Subcutaneous adipose tissue (tissue), 4 donors: ENCODE measurements around the gene DPEP1. TPM values are rescaled to one million over a fixed set of nuclear protein-coding genes. Genes with fewer than 3 reads are reported as not detected.

ENCODE experiments used
- CTCF ChIP-seq: fragments of 450-650 bp; IDR thresholded peaks from one replicate; pipeline ENCODE4 v1.5.1; 2016; ENCODE audit warnings: low read depth, mild to moderate bottlenecking, control low read depth, antibody characterized with exemption, moderate library complexity
- total RNA-seq, 4 donors: library from RNA; depleted of rRNA; stranded (reverse); fragments of >200 nt; gene quantifications; one replicate each; pipeline ENCODE4 v1.1.0, GENCODE V29; 2016

The DPEP1 gene
- total RNA-seq, 4 donors from 2014 or later = 2.3 TPM; not detected in 3

DNA sequence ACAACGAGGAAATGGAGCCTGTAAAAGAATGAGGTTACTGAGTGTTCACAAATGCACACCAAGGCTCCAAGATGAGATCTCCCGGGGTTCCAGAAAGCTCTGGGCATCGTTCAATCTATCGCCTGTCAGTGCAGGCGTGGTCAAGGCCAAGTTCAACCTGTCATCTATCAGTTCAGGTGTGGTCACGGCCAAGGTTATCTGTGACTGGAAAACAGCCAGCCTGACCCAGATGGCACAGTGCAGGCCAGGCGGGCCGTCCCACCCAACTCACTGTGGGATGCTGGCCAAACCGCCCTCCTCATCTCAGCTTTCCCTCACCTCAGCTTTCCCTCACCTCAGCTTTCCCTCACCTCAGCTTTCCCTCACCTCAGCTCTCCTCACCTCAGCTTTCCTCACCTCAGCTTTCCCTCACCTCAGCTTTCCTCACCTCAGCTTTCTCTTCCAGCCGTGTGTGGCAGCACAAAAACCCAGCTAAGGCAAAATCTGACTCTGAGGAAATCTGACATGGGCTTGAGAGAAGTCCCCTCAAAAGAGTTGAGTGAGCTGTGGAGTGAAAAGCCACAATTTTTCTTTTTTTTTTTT lies 41.7 kb downstream of the DPEP1 start:
- no peak for TF ChIP-seq CTCF

DNA sequence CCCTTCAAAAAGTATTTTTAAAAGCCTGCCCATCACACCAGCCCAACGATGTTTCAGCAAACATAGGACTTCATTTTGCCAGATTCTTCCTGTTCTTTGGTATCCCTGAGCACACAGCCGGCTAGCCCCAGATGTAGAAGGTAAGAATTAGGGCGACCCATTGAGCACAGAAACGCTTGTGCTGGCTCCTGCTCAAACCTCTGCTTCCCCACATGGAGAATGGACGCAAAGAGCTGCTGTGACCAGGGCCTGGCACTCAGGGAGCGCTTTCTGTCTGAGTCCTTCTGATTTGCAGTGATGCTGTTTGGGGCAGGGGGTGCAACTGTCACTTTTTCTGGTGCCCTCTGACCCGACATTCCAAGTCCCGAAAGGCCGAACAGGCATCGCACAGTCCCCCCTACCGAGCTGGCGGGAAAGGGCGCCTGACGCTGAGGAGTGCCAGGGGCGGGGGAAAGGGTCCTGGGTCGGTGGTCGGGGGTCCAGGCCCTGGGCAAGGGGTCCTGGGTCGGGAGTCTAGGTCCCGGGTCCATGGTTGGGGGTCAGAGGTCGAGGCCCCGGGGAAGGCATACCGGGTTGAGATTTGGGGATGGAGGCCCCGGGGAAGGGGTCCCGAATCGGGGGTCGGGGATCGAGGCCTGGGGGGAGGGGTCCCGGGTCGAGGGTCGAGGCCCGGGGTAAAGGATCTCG lies 43.1 kb downstream of the DPEP1 start:
- no peak for TF ChIP-seq CTCF

DNA sequence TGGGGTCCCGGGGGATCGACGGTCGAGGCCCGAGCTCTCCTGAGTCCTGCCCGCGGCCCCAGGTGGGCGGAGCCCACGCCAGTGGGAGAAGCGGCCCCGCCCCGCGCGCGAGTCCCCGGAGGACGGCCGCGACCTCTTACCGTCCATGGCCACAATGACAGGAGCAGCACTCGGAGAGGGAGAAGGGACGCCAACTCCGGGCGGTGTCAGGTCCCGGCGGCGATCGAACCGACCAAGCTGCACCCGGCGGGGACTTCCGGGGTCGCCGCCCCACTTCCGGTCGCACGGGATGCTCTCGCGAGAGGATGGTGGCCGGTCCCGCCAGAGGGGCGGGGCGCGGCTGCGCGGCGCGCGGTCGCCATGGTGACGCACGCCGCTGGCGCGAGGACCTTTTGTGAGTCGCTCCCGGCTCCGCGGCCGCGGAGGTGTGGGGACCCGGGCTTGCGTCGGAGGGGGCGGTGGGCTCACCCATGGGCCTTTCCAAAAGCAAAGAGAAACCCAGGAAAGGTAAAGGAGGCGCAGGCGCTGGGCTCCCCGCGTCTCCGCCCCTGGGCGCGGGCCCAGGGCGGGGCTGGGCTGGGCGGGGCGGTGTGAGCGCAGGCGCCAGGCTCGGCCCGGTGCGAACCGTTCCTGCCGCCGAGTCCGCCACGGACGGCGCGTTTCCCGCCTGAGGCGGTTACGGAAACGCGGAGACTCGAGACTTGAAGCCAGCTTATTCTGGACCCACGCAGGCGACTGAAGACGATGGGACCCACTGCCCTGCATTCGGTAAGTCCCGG lies 44.2 kb downstream of the DPEP1 start, which contains the start of the genes CHMP1A and SPATA33:
Gene CHMP1A (minus strand): TSS at position 267 of the 779 bp plus-strand sequence. CDS start 120 bp downstream, at position 147.
Gene SPATA33 (plus strand): TSS at position 395 of the 779 bp plus-strand sequence. CDS start 76 bp downstream, at position 471.
- no peak for TF ChIP-seq CTCF

DNA sequence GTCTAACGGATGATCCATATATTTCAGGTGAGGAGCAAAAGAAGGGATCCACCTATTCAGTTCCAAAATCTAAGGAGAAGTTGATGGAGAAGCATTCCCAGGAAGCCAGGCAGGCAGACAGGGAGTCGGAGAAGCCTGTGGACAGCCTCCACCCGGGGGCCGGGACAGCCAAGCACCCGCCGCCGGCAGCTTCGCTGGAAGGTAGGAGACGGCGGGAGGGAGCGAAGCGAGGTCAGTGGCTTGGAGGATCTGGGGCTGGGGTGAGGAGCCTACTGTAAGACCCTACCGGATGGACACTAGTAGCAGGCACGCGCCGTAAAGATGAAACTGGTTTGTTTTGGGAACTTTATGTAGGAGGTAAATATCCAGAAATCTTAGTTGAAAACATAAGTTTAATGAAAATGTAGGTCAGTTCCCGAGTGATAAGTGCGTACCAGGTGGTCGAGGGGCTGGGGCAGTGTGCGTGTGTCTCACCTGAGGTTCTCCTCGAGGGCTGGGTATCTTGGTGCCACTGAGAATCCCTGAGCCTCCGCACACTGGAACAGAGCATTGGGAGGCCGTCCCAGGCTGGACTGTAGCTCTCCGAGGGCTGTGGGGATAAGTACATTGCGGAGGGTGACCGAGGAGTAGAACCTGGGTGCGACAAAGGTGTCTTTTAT lies 44.9 kb downstream of the DPEP1 start:
- no peak for TF ChIP-seq CTCF

- TF ChIP-seq CTCF = no peak
Measured at GRCh38 chr16:89660146-89660545, 46.7 kb downstream of the DPEP1 start.

DNA sequence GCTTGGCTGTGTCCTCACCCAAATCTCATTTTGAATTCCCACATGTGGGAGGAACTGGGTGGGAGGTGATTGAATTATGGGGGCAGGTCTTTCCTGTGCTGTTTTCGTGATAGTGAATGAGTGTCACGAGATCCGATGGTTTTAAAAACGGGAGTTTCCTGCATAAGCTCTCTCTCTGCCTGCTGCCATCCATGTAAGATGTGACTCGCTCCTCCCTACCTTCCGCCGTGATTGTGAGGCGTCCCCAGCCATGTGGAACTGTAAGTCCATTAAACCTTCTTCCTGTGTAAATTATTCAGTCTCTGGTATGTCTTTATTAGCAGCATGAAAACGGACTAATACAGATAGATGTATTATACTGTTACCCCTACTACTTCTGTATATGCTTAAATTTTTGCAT lies 47.8 kb downstream of the DPEP1 start:
- no peak for TF ChIP-seq CTCF

DNA sequence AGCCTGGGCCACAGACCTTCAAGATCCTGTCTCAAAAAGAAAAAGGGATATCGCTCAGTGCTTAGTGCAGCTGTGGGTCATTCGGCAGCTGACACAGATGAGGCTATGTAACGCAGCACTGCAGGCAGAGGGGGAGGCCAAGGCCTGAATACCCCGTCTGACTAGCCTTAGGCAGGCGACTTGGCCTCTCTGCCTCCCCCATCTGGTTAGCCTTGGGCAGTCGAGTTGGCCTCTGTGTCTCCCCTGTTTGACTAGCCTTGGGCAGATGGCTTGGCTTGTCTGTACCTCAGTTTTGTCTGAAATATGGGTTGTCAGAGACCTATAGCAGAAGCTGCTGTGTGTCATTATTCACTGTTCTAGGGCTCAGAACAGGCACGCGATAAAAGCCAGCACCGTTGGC lies 54.2 kb downstream of the DPEP1 start:
- no peak for TF ChIP-seq CTCF
